NCI-H82 treated with DMSO at 0.1 percent for 48 hours (cell line): ENCODE data around the gene IKZF2.

Experiments used
- DNase-seq: peaks from one replicate; lab custom pipeline; 2025; ENCODE audit not compliant: unreplicated experiment; lab: John Stamatoyannopoulos, UW

Gene IKZF2

GRCh38 chr2:213007290-213007838, 144.0 kb downstream of the IKZF2 start:
- DNase-seq: no peak

GRCh38 chr2:213004197-213004821, 147.1 kb downstream of the IKZF2 start:
- no peak for DNase-seq

GRCh38 chr2:213002383-213002782, 149.0 kb downstream of the IKZF2 start:
- DNase-seq: no peak

GRCh38 chr2:213001297-213001910, 150.0 kb downstream of the IKZF2 start:
- DNase-seq: no peak

- no peak for DNase-seq
Observed at GRCh38 chr2:212998626-212999359, 152.6 kb downstream of the IKZF2 start.

- no peak for DNase-seq
Observed at GRCh38 chr2:212997526-212998020, 153.8 kb downstream of the IKZF2 start.

GRCh38 chr2:212995920-212996319, 155.5 kb downstream of the IKZF2 start:
- no peak for DNase-seq

- DNase-seq: no peak
Observed at GRCh38 chr2:212994976-212995375, 156.4 kb downstream of the IKZF2 start.

GRCh38 chr2:212991120-212991519, 160.3 kb downstream of the IKZF2 start:
- DNase-seq: no peak

GRCh38 chr2:212990697-212991096, 160.7 kb downstream of the IKZF2 start:
- DNase-seq: no peak

GRCh38 chr2:212987492-212987891, 163.9 kb downstream of the IKZF2 start:
- DNase-seq: no peak

GRCh38 chr2:212984129-212984528, 167.3 kb downstream of the IKZF2 start:
- no peak for DNase-seq

GRCh38 chr2:212979799-212980198, 171.6 kb downstream of the IKZF2 start:
- no peak for DNase-seq

GRCh38 chr2:212979046-212979612, 172.3 kb downstream of the IKZF2 start:
- no peak for DNase-seq

GRCh38 chr2:212977152-212977551, 174.3 kb downstream of the IKZF2 start:
- DNase-seq: no peak

- no peak for DNase-seq
Observed at GRCh38 chr2:212975333-212975732, 176.1 kb downstream of the IKZF2 start.

GRCh38 chr2:212974692-212975091, 176.7 kb downstream of the IKZF2 start:
- no peak for DNase-seq

GRCh38 chr2:212973347-212973746, 178.1 kb downstream of the IKZF2 start:
- no peak for DNase-seq

- no peak for DNase-seq
Observed at GRCh38 chr2:212970132-212970531, 181.3 kb downstream of the IKZF2 start.

GRCh38 chr2:212968284-212969081, 182.9 kb downstream of the IKZF2 start:
- DNase-seq: no peak

GRCh38 chr2:212966884-212967283, 184.5 kb downstream of the IKZF2 start:
- no peak for DNase-seq
